ENCODE measurements around the gene GRIN3A. TPM values are rescaled to one million over a fixed set of nuclear protein-coding genes. Genes with fewer than 3 reads are reported as not detected.
"Not testable (repeated sequence)": the region's sequence is repeated elsewhere in the genome, so short reads cannot be mapped to it uniquely, and the experiment has no call there.

The GRIN3A gene
- total and polyA plus RNA-seq, 4 donors = 0.02 to 0.11 (median 0.07) TPM

GRCh38 chr9:101736717-101737116 lies 1.7 kb downstream of the GRIN3A start:
- WGBS, 2 donors = 6 to 12% methylated on average over 14 of the region's 14 CpGs
- DNase-seq = peak; percentile 66 to 87 (median 74)
- ATAC-seq (ENCODE audit: insufficient read depth, low FRiP score) = no peak
- no peak overlapping the region for H3K4me3 ChIP-seq
- no peaks in the 10 kb centered on the region for H3K36me3 ChIP-seq (ENCODE audit: control insufficient read depth in 4 of 4, insufficient read depth in 4 of 4, low read length in 4 of 4)
- H3K4me1 ChIP-seq (ENCODE audit: control insufficient read depth in 5 of 5, insufficient read depth in 5 of 5, low read length in 5 of 5) = peaks cover 0 to 15% (median 3%) of the 10 kb centered on the region in 5 donors
- no peak for TF ChIP-seq CTCF (IDR thresholded peaks at IDR 0.05; ENCODE audit: control extremely low read depth, extremely low read depth)
- H3K27ac ChIP-seq (ENCODE audit: low read depth in 1 of 2, low read length in 1 of 2) = no peak overlapping the region
- peaks cover 0 to 7% (median 0%) of the 10 kb centered on the region in 4 donors for H3K9me3 ChIP-seq (ENCODE audit: control insufficient read depth in 4 of 4, insufficient read depth in 3 of 4, low read length in 3 of 4)
- H3K27me3 ChIP-seq (ENCODE audit: control insufficient read depth in 3 of 3, insufficient read depth in 3 of 3, low read length in 2 of 3) = peaks cover 13 to 43% (median 34%) of the 10 kb centered on the region in 3 donors
- H3K9ac ChIP-seq (ENCODE audit: insufficient read depth in 1 of 2, low read length in 2 of 2) = no peak overlapping the region

- ATAC-seq (ENCODE audit: insufficient read depth, low FRiP score) (no peak), DNase-seq (no peak)
- 37 to 44% methylated on average over 1 of the region's 1 CpG for WGBS, 2 donors
- TF ChIP-seq CTCF (IDR thresholded peaks at IDR 0.05; ENCODE audit: control extremely low read depth, extremely low read depth) = no peak
- Histone ChIP-seq H3K4me3 (no peak overlapping the region), H3K9me3 (ENCODE audit: control insufficient read depth in 4 of 4, insufficient read depth in 3 of 4, low read length in 3 of 4) (no peaks in the 10 kb centered on the region), H3K36me3 (ENCODE audit: control insufficient read depth in 4 of 4, insufficient read depth in 4 of 4, low read length in 4 of 4) (no peaks in the 10 kb centered on the region), H3K27me3 (ENCODE audit: control insufficient read depth in 3 of 3, insufficient read depth in 3 of 3, low read length in 2 of 3) (peaks cover 0 to 9% (median under 1%) of the 10 kb centered on the region in 3 donors), H3K4me1 (ENCODE audit: control insufficient read depth in 5 of 5, insufficient read depth in 5 of 5, low read length in 5 of 5) (no peaks in the 10 kb centered on the region), H3K27ac (ENCODE audit: low read depth in 1 of 2, low read length in 1 of 2) (no peak overlapping the region), H3K9ac (ENCODE audit: insufficient read depth in 1 of 2, low read length in 2 of 2) (no peak overlapping the region)
These were observed 7.0 kb downstream of the GRIN3A start for GRCh38 chr9:101731429-101731828.

GRCh38 chr9:101727612-101728524 lies 10.6 kb downstream of the GRIN3A start:
- Histone ChIP-seq H3K27ac (ENCODE audit: low read depth in 1 of 2, low read length in 1 of 2) (no peak overlapping the region), H3K9me3 (ENCODE audit: control insufficient read depth in 4 of 4, insufficient read depth in 3 of 4, low read length in 3 of 4) (no peaks in the 10 kb centered on the region), H3K27me3 (ENCODE audit: control insufficient read depth in 3 of 3, insufficient read depth in 3 of 3, low read length in 2 of 3) (no peaks in the 10 kb centered on the region), H3K9ac (ENCODE audit: insufficient read depth in 1 of 2, low read length in 2 of 2) (no peak overlapping the region), H3K36me3 (ENCODE audit: control insufficient read depth in 4 of 4, insufficient read depth in 4 of 4, low read length in 4 of 4) (no peaks in the 10 kb centered on the region), H3K4me1 (ENCODE audit: control insufficient read depth in 5 of 5, insufficient read depth in 5 of 5, low read length in 5 of 5) (no peaks in the 10 kb centered on the region), H3K4me3 (no peak overlapping the region)
- peak in 1 of 3 donors; percentile 24 for DNase-seq
- no peak for TF ChIP-seq CTCF (IDR thresholded peaks at IDR 0.05; ENCODE audit: control extremely low read depth, extremely low read depth)
- no peak for ATAC-seq (ENCODE audit: insufficient read depth, low FRiP score)
- 38 to 42% methylated on average over 4 of the region's 4 CpGs for WGBS, 2 donors

GRCh38 chr9:101724271-101724670 lies 14.2 kb downstream of the GRIN3A start:
- not testable (repeated sequence) for DNase-seq; H3K9me3 ChIP-seq (ENCODE audit: control insufficient read depth in 4 of 4, insufficient read depth in 3 of 4, low read length in 3 of 4)
- WGBS, 2 donors = 96% methylated on average over 26 to 30 of the region's 30 CpGs

More at GRCh38 chr9:101724271-101724670, 14.2 kb downstream of the GRIN3A start:
- not testable (repeated sequence) for H3K4me3 ChIP-seq; H3K27me3 ChIP-seq (ENCODE audit: control insufficient read depth in 3 of 3, insufficient read depth in 3 of 3, low read length in 2 of 3); H3K27ac ChIP-seq (ENCODE audit: low read depth in 1 of 2, low read length in 1 of 2); H3K4me1 ChIP-seq (ENCODE audit: control insufficient read depth in 5 of 5, insufficient read depth in 5 of 5, low read length in 5 of 5); H3K36me3 ChIP-seq (ENCODE audit: control insufficient read depth in 4 of 4, insufficient read depth in 4 of 4, low read length in 4 of 4); ATAC-seq (ENCODE audit: insufficient read depth, low FRiP score); H3K9ac ChIP-seq (ENCODE audit: insufficient read depth in 1 of 2, low read length in 2 of 2)

Data from lung (tissue), 12 donors.